Mucosa of rectum (tissue), 2 donors: Measurements from ENCODE around the gene ZNF611.
A peak's percentile ranks its signal among the peaks of the same experiment; 100 is the strongest.
"Not testable (repeated sequence)": the region's sequence is repeated elsewhere in the genome, so short reads cannot be mapped to it uniquely, and the experiment has no call there.

ENCODE experiments used
- H3K27ac ChIP-seq, 2 donors: one replicate each; pipeline ENCODE4 v1.7.0; 2013; ENCODE audit warnings: inconsistent platforms in 2 of 2, low read depth in 2 of 2, low read length in 2 of 2
- H3K27me3 ChIP-seq, 2 donors: one replicate each; pipeline ENCODE4 v1.7.0; 2013; ENCODE audit warnings: low read length in 2 of 2; ENCODE audit not compliant: control insufficient read depth in 2 of 2, insufficient read depth in 2 of 2
- H3K36me3 ChIP-seq, 2 donors: one replicate each; pipeline ENCODE4 v1.7.0; 2013; ENCODE audit warnings: low read length in 2 of 2; ENCODE audit not compliant: control insufficient read depth in 2 of 2, insufficient read depth in 2 of 2
- H3K4me1 ChIP-seq, 2 donors: one replicate each; pipeline ENCODE4 v1.7.0; 2013; ENCODE audit warnings: low read length in 2 of 2, mild to moderate bottlenecking in 1 of 2; ENCODE audit not compliant: control insufficient read depth in 2 of 2, insufficient read depth in 2 of 2
- H3K4me3 ChIP-seq, 2 donors: one replicate each; pipeline ENCODE4 v1.7.0; 2013; ENCODE audit warnings: low read length in 2 of 2
- H3K9ac ChIP-seq, 2 donors: one replicate each; pipeline ENCODE4 v1.7.0; 2013; ENCODE audit warnings: low read length in 2 of 2, low read depth in 1 of 2, mild to moderate bottlenecking in 1 of 2
- H3K9me3 ChIP-seq, 2 donors: one replicate each; pipeline ENCODE4 v1.7.0; 2013; ENCODE audit warnings: low read length in 2 of 2; ENCODE audit not compliant: control insufficient read depth in 2 of 2
- donor health status: healthy.
- donor health status: Normal muscosa, but diverticular disease.

Gene ZNF611

DNA sequence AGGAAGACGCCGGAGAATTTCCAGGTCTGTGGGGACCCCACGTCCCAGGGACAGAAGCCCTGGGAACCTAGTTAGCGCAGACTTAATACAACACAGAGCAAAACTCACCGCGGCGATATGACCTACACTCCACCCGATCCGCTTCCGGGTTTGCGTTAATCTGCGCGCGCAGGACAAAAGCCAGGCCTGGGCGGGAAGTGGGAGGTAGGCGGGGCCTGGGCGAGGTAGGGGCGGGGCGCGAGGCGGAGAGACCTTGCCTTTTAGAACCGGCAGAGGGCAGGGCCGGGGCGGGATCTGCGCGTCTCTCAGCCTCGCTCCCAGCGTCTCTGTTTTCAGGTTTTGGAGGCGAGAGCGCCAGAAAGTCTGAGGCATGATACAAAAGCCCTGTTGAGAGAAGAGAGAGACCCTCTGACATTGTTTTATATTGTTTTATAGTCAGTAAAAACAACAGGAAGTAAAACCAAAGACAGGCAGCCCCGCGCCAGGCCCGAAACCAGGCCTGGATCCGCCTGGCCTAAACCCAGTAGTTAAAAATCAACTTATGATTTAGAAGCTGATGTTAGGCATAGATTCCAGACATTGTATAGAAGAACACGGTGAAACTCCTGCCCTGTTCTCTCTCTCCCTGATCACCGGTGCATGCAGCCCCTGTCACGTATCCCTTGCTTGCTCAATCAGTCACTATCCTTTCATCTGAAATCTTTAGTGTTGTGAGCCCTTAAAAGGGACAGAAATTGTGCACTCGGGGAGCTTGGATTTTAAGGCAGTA is at the start of gene ZNF611:
Gene ZNF611 (minus strand): TSS at position 152 of the 769 bp plus-strand sequence. CDS start 19,150 bp downstream, outside the sequence.
- H3K4me3 ChIP-seq: peak within 1 kb of the TSS; percentile 94 to 97
- H3K27me3 ChIP-seq: no peaks in the 10 kb centered on the region
- peak within 1 kb of the TSS; percentile 89 to 92 for H3K27ac ChIP-seq
- peaks cover 0 to 7% of the 10 kb centered on the region in 2 donors for H3K4me1 ChIP-seq
- H3K9ac ChIP-seq: peak within 1 kb of the TSS; percentile 96 to 98
- no peaks in the 10 kb centered on the region for H3K9me3 ChIP-seq
- H3K36me3 ChIP-seq: no peaks in the 10 kb centered on the region

GRCh38 chr19:52782864-52783263 is 48.0 kb upstream of the ZNF611 start:
- not testable (repeated sequence) for H3K4me1 ChIP-seq, H3K4me3 ChIP-seq, H3K9ac ChIP-seq, H3K27ac ChIP-seq, H3K9me3 ChIP-seq, H3K27me3 ChIP-seq
- H3K36me3 ChIP-seq: peaks cover 4 to 19% of the 10 kb centered on the region in 2 donors

- H3K27me3 ChIP-seq: no peaks in the 10 kb centered on the region
- no peak overlapping the region for H3K9ac ChIP-seq
- no peaks in the 10 kb centered on the region for H3K9me3 ChIP-seq
- no peak overlapping the region for H3K27ac ChIP-seq
- no peak overlapping the region for H3K4me3 ChIP-seq
- no peaks in the 10 kb centered on the region for H3K4me1 ChIP-seq
- peaks cover 19 to 35% of the 10 kb centered on the region in 2 donors for H3K36me3 ChIP-seq
Observed at GRCh38 chr19:52778811-52779210, 44.0 kb upstream of the ZNF611 start.

- not testable (repeated sequence) for H3K9ac ChIP-seq, H3K4me3 ChIP-seq, H3K36me3 ChIP-seq, H3K4me1 ChIP-seq, H3K27me3 ChIP-seq, H3K27ac ChIP-seq, H3K9me3 ChIP-seq
Observed at GRCh38 chr19:52756447-52756846, 21.6 kb upstream of the ZNF611 start.

GRCh38 chr19:52749780-52750179 is 14.9 kb upstream of the ZNF611 start:
- H3K4me1 ChIP-seq: no peaks in the 10 kb centered on the region
- no peak overlapping the region for H3K9ac ChIP-seq
- H3K9me3 ChIP-seq: no peaks in the 10 kb centered on the region
- no peaks in the 10 kb centered on the region for H3K27me3 ChIP-seq
- no peaks in the 10 kb centered on the region for H3K36me3 ChIP-seq
- no peak overlapping the region for H3K4me3 ChIP-seq
- no peak overlapping the region for H3K27ac ChIP-seq

GRCh38 chr19:52748336-52748950 is 13.6 kb upstream of the ZNF611 start:
- H3K9ac ChIP-seq: no peak overlapping the region
- no peaks in the 10 kb centered on the region for H3K36me3 ChIP-seq
- H3K4me1 ChIP-seq: no peaks in the 10 kb centered on the region
- H3K27ac ChIP-seq: no peak overlapping the region
- H3K27me3 ChIP-seq: no peaks in the 10 kb centered on the region
- H3K9me3 ChIP-seq: no peaks in the 10 kb centered on the region
- H3K4me3 ChIP-seq: no peak overlapping the region

DNA sequence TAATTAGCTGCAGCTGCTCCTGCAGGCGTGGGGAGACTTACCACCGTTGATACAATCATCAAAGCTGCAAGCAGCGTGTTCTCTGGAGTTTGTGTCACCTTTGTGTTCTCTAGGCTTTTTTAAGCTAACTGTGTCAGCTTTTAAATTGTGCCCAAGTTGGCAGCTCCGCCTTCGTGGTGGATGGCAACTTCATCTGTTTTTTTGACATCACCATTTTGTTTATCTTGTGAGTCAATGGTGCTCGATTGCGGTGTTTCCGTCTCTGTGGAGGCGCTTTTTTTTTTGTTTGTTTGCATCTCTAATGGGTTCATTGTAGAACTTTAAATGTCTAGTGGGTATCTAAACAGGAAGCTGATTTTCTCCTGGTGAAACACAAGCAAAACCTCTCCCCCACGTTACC is 11.1 kb upstream of the ZNF611 start:
- H3K4me1 ChIP-seq, H3K27me3 ChIP-seq, H3K9ac ChIP-seq, H3K4me3 ChIP-seq, H3K27ac ChIP-seq, H3K9me3 ChIP-seq, H3K36me3 ChIP-seq: not testable (repeated sequence)

- H3K27ac ChIP-seq: no peak overlapping the region
Observed at GRCh38 chr19:52743091-52743490, 8.2 kb upstream of the ZNF611 start.

GRCh38 chr19:52742516-52742915 is 7.7 kb upstream of the ZNF611 start:
- H3K9me3 ChIP-seq: no peaks in the 10 kb centered on the region
- no peak overlapping the region for H3K9ac ChIP-seq
- no peak overlapping the region for H3K4me3 ChIP-seq
- no peaks in the 10 kb centered on the region for H3K36me3 ChIP-seq
- H3K27me3 ChIP-seq: no peaks in the 10 kb centered on the region
- no peak overlapping the region for H3K27ac ChIP-seq
- H3K4me1 ChIP-seq: no peaks in the 10 kb centered on the region

More at GRCh38 chr19:52743091-52743490, 8.2 kb upstream of the ZNF611 start:
- Histone ChIP-seq H3K9me3 (no peaks in the 10 kb centered on the region), H3K4me3 (no peak overlapping the region), H3K36me3 (no peaks in the 10 kb centered on the region), H3K27me3 (no peaks in the 10 kb centered on the region), H3K9ac (no peak overlapping the region), H3K4me1 (no peaks in the 10 kb centered on the region)

DNA sequence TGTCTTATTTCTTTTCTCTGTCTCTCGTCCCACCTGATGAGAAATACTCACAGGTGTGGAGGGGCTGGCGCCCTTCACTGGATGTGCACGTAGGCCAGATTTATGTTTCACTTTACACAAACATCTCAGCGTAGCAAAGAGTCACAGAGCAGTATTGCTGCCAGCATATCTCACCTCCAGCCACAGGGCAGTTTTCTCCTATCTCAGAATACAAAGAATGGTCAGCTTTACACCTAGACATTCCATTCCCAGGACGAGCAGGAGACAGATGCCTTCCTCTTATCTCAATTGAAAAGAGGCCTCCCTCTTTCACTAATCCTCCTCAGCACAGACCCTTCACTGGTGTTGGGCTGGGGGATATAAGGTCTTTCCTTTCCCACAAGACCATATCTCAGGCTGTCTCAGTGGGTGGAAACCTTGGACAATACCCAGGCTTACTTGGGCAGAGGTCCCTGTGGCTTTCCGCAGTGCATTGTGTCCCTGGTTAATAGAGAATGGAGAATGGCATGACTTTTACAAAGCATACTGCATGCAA is 7.2 kb upstream of the ZNF611 start:
- Histone ChIP-seq H3K4me3 (no peak overlapping the region), H3K9me3 (no peaks in the 10 kb centered on the region), H3K36me3 (no peaks in the 10 kb centered on the region), H3K9ac (no peak overlapping the region), H3K27me3 (no peaks in the 10 kb centered on the region), H3K27ac (no peak overlapping the region), H3K4me1 (no peaks in the 10 kb centered on the region)
